AG08396 (cell line): Measurements from ENCODE around the gene S100A10.

Experiments
- DNase-seq: peaks from one replicate; pipeline ENCODE4 v3.0.0; 2012; ENCODE audit warnings: low spot score, mixed read lengths

S100A10 gene

GRCh38 chr1:151988405-151988923 is 5.2 kb downstream of the S100A10 start:
- DNase-seq: peak; percentile 51

GRCh38 chr1:151986501-151987190 is 7.0 kb downstream of the S100A10 start:
- DNase-seq: no peak

- DNase-seq: no peak
Observed at GRCh38 chr1:151985768-151986167, 7.9 kb downstream of the S100A10 start.

GRCh38 chr1:151985270-151985669 is 8.4 kb downstream of the S100A10 start:
- DNase-seq: no peak

GRCh38 chr1:151984313-151984956 is 9.2 kb downstream of the S100A10 start:
- no peak for DNase-seq

- no peak for DNase-seq
Observed at GRCh38 chr1:151982300-151983005, 11.2 kb downstream of the S100A10 start.

GRCh38 chr1:151981178-151981525 is 12.5 kb downstream of the S100A10 start:
- DNase-seq: no peak

GRCh38 chr1:151980287-151981177 is 13.1 kb downstream of the S100A10 start:
- DNase-seq: no peak

- DNase-seq: no peak
Observed at GRCh38 chr1:151978922-151979321, 14.7 kb downstream of the S100A10 start.

- DNase-seq: no peak
Observed at GRCh38 chr1:151977662-151978230, 15.9 kb downstream of the S100A10 start.

- no peak for DNase-seq
Observed at GRCh38 chr1:151976858-151977257, 16.8 kb downstream of the S100A10 start.

- no peak for DNase-seq
Observed at GRCh38 chr1:151976015-151976343, 17.7 kb downstream of the S100A10 start.

- no peak for DNase-seq
Observed at GRCh38 chr1:151975311-151976014, 18.2 kb downstream of the S100A10 start.

- peak; percentile 72 for DNase-seq
Observed at GRCh38 chr1:151972542-151973248, 21.0 kb downstream of the S100A10 start.

- no peak for DNase-seq
Observed at GRCh38 chr1:151970626-151971025, 23.0 kb downstream of the S100A10 start.

- DNase-seq: no peak
Observed at GRCh38 chr1:151970128-151970527, 23.5 kb downstream of the S100A10 start.

GRCh38 chr1:151968791-151969399 is 24.8 kb downstream of the S100A10 start:
- DNase-seq: no peak

GRCh38 chr1:151968058-151968457 is 25.6 kb downstream of the S100A10 start:
- peak; percentile 41 for DNase-seq

- no peak for DNase-seq
Observed at GRCh38 chr1:151967091-151967490, 26.6 kb downstream of the S100A10 start.

- no peak for DNase-seq
Observed at GRCh38 chr1:151966061-151966460, 27.6 kb downstream of the S100A10 start.
